Activated CD4-positive, alpha-beta T cell treated with anti-CD3 and anti-CD28 coated beads for 48 hours (primary cell): ENCODE data around the gene ACTN4.

Experiments used
- DNase-seq: peaks from one replicate; pipeline ENCODE4 v3.0.0-alpha.2; 2020

ACTN4 gene

GRCh38 chr19:38662537-38663155, 15.2 kb downstream of the ACTN4 start:
- DNase-seq = no peak

GRCh38 chr19:38663156-38663651, 15.8 kb downstream of the ACTN4 start:
- DNase-seq = no peak

- DNase-seq = no peak
Observed at GRCh38 chr19:38663957-38664502, 16.6 kb downstream of the ACTN4 start.

- no peak for DNase-seq
Observed at GRCh38 chr19:38664503-38665211, 17.2 kb downstream of the ACTN4 start.

- no peak for DNase-seq
Observed at GRCh38 chr19:38665219-38665931, 17.9 kb downstream of the ACTN4 start.

GRCh38 chr19:38665950-38666662, 18.7 kb downstream of the ACTN4 start:
- DNase-seq = no peak

- peak; percentile 29 for DNase-seq
Observed at GRCh38 chr19:38666663-38667511, 19.4 kb downstream of the ACTN4 start.

GRCh38 chr19:38667661-38668171, 20.3 kb downstream of the ACTN4 start:
- no peak for DNase-seq

GRCh38 chr19:38669552-38669951, 22.1 kb downstream of the ACTN4 start:
- DNase-seq = no peak

GRCh38 chr19:38670921-38671398, 23.5 kb downstream of the ACTN4 start:
- DNase-seq = no peak

GRCh38 chr19:38671654-38672053, 24.2 kb downstream of the ACTN4 start:
- DNase-seq = no peak

- DNase-seq = no peak
Observed at GRCh38 chr19:38673030-38673429, 25.6 kb downstream of the ACTN4 start.

- no peak for DNase-seq
Observed at GRCh38 chr19:38674388-38675171, 27.1 kb downstream of the ACTN4 start.

- no peak for DNase-seq
Observed at GRCh38 chr19:38675611-38676010, 28.2 kb downstream of the ACTN4 start.

GRCh38 chr19:38676023-38676877, 28.8 kb downstream of the ACTN4 start:
- DNase-seq = no peak

- DNase-seq = no peak
Observed at GRCh38 chr19:38676878-38677646, 29.6 kb downstream of the ACTN4 start.

GRCh38 chr19:38678217-38678890, 30.9 kb downstream of the ACTN4 start:
- no peak for DNase-seq

GRCh38 chr19:38678891-38679494, 31.5 kb downstream of the ACTN4 start:
- DNase-seq = no peak
